H9 (cell line): ENCODE data around the gene FFAR4. TPM values are rescaled to one million over a fixed set of nuclear protein-coding genes. Genes with fewer than 3 reads are reported as not detected.

Source experiments
- DNase-seq: peaks from one replicate; pipeline ENCODE4 v3.0.0-alpha.2; 2017
- H2AFZ ChIP-seq: one replicate; pipeline ENCODE4 v1.6.1; 2013; ENCODE audit warnings: mild to moderate bottlenecking, low read length, control low read depth, moderate library complexity
- H2AK5ac ChIP-seq: 2 replicates; pipeline ENCODE4 v1.6.1; 2013; ENCODE audit warnings: low read length, control low read depth, mixed read lengths; ENCODE audit not compliant: insufficient read length
- H2BK120ac ChIP-seq: one replicate; pipeline ENCODE4 v1.6.1; 2013; ENCODE audit warnings: low read depth, mild to moderate bottlenecking, low read length, control low read depth, inconsistent platforms; ENCODE audit not compliant: poor library complexity, severe bottlenecking
- H2BK12ac ChIP-seq: 2 replicates; pipeline ENCODE4 v1.6.1; 2013; ENCODE audit warnings: low read length, control low read depth, mixed read lengths, low read depth; ENCODE audit not compliant: insufficient read length
- H2BK15ac ChIP-seq: 2 replicates; pipeline ENCODE4 v1.6.1; 2013; ENCODE audit warnings: low read depth, low read length, control low read depth
- H2BK20ac ChIP-seq: one replicate; pipeline ENCODE4 v1.6.1; 2013; ENCODE audit warnings: low read depth, mild to moderate bottlenecking, low read length, control low read depth, inconsistent platforms; ENCODE audit not compliant: poor library complexity, severe bottlenecking
- H2BK5ac ChIP-seq: 2 replicates; pipeline ENCODE4 v1.6.1; 2013; ENCODE audit warnings: low read length, control low read depth, mixed read lengths; ENCODE audit not compliant: insufficient read length
- H3K14ac ChIP-seq: 2 replicates; pipeline ENCODE4 v1.6.1; 2013; ENCODE audit warnings: low read length, control low read depth; ENCODE audit not compliant: insufficient read depth
- H3K18ac ChIP-seq: 2 replicates; pipeline ENCODE4 v1.6.1; 2013; ENCODE audit warnings: low read depth, mild to moderate bottlenecking, mixed read lengths, low read length, control low read depth; ENCODE audit not compliant: insufficient read length
- H3K23ac ChIP-seq: 2 replicates; pipeline ENCODE4 v1.6.1; 2013; ENCODE audit warnings: low read length, control low read depth, mixed read lengths, low read depth; ENCODE audit not compliant: insufficient read length
- H3K23me2 ChIP-seq: 2 replicates; pipeline ENCODE4 v1.6.1; 2013; ENCODE audit warnings: low read depth, mild to moderate bottlenecking, mixed read lengths, low read length, control low read depth; ENCODE audit not compliant: insufficient read length, poor library complexity, severe bottlenecking
- H3K27ac ChIP-seq: 2 replicates; pipeline ENCODE4 v1.5.1; 2013; ENCODE audit warnings: low read length, control low read depth, mixed read lengths, low read depth; ENCODE audit not compliant: insufficient read length
- H3K27me3 ChIP-seq: 2 replicates; pipeline ENCODE4 v1.6.1; 2013; ENCODE audit warnings: low read length, control low read depth, inconsistent platforms; ENCODE audit not compliant: insufficient read depth
- H3K4ac ChIP-seq: 2 replicates; pipeline ENCODE4 v1.6.1; 2013; ENCODE audit warnings: low read depth, mild to moderate bottlenecking, control low read depth, inconsistent platforms, low read length, moderate library complexity
- H3K4me1 ChIP-seq: 2 replicates; pipeline ENCODE4 v1.6.1; 2013; ENCODE audit warnings: low read length, control low read depth, inconsistent platforms; ENCODE audit not compliant: insufficient read depth
- H3K4me2 ChIP-seq: 2 replicates; pipeline ENCODE4 v1.6.1; 2013; ENCODE audit warnings: low read length, control low read depth, mixed read lengths; ENCODE audit not compliant: insufficient read length, insufficient read depth
- H3K56ac ChIP-seq: 2 replicates; pipeline ENCODE4 v1.6.1; 2013; ENCODE audit warnings: low read depth, mild to moderate bottlenecking, mixed read lengths, low read length, control low read depth; ENCODE audit not compliant: insufficient read length
- H3K79me1 ChIP-seq: 2 replicates; pipeline ENCODE4 v1.6.1; 2013; ENCODE audit warnings: low read depth, mild to moderate bottlenecking, moderate library complexity, low read length, control low read depth, inconsistent platforms; ENCODE audit not compliant: insufficient read depth, poor library complexity, severe bottlenecking
- H3K79me2 ChIP-seq: 2 replicates; pipeline ENCODE4 v1.6.1; 2013; ENCODE audit warnings: low read length, control low read depth, inconsistent platforms; ENCODE audit not compliant: insufficient read depth
- H3K9ac ChIP-seq: 2 replicates; pipeline ENCODE4 v1.6.1; 2013; ENCODE audit warnings: low read length, control low read depth, mixed read lengths; ENCODE audit not compliant: insufficient read length; ENCODE audit errors: extremely low read depth
- H3K9me3 ChIP-seq: one replicate; pipeline ENCODE4 v1.6.1; 2013; ENCODE audit warnings: low read depth, low read length, inconsistent platforms; ENCODE audit not compliant: control insufficient read depth
- H3T11ph ChIP-seq: one replicate; pipeline ENCODE4 v1.6.1; 2013; ENCODE audit warnings: mild to moderate bottlenecking, low read length, control low read depth, inconsistent platforms
- H4K20me1 ChIP-seq: one replicate; pipeline ENCODE4 v1.6.1; 2013; ENCODE audit not compliant: control insufficient read depth, insufficient read length, insufficient read depth
- H4K5ac ChIP-seq: 2 replicates; pipeline ENCODE4 v1.6.1; 2013; ENCODE audit warnings: low read depth, mild to moderate bottlenecking, mixed read lengths, low read length, control low read depth; ENCODE audit not compliant: insufficient read length
- H4K8ac ChIP-seq: replicated peaks from 2 replicates; pipeline ENCODE4 v1.6.1; 2013; ENCODE audit warnings: low read length, control low read depth, mixed read lengths, low read depth; ENCODE audit not compliant: insufficient read length
- H4K91ac ChIP-seq: 2 replicates; pipeline ENCODE4 v1.6.1; 2013; ENCODE audit warnings: low read depth, mild to moderate bottlenecking, moderate library complexity, mixed read lengths, low read length, control low read depth; ENCODE audit not compliant: insufficient read length
- H3K27ac Mint-ChIP-seq, 3 experiments: 2 replicates in 2 of 3; 3 replicates in 1 of 3; pipeline ENCODE4 v1.8.0; 2020 to 2021; ENCODE audit warnings: mixed read lengths in 3 of 3, mild to moderate bottlenecking in 1 of 3, moderate library complexity in 1 of 3
- H3K27me3 Mint-ChIP-seq: 2 replicates; pipeline ENCODE4 v1.8.0; 2021; ENCODE audit warnings: low read depth, mild to moderate bottlenecking, moderate library complexity, mixed read lengths
- H3K36me3 Mint-ChIP-seq, 3 experiments: 2 replicates in 2 of 3; 3 replicates in 1 of 3; pipeline ENCODE4 v1.8.0; 2020 to 2021; ENCODE audit warnings: low read depth in 3 of 3, mixed read lengths in 3 of 3; ENCODE audit not compliant: insufficient read depth in 1 of 3
- H3K4me1 Mint-ChIP-seq, 2 experiments: 2 replicates each; pipeline ENCODE4 v1.8.0; 2020; ENCODE audit warnings: mixed read lengths in 2 of 2
- H3K4me3 Mint-ChIP-seq, 2 experiments: 2 replicates in 1 of 2; 3 replicates in 1 of 2; pipeline ENCODE4 v1.8.0; 2020 to 2021; ENCODE audit warnings: mild to moderate bottlenecking in 2 of 2, mixed read lengths in 2 of 2, moderate library complexity in 1 of 2
- H3K9me3 Mint-ChIP-seq, 2 experiments: 2 replicates in 1 of 2; 3 replicates in 1 of 2; pipeline ENCODE4 v1.8.0; 2020; ENCODE audit warnings: mild to moderate bottlenecking in 2 of 2, mixed read lengths in 2 of 2, moderate library complexity in 1 of 2
- WGBS: extraction: QIAGEN DNeasy Blood & Tissue Kit; methylation state at CpG from one replicate; pipeline ENCODE4 v1.1.7; 2013; ENCODE audit warnings: missing lambda C conversion rate, low lambda C conversion rate, mixed read lengths; ENCODE audit not compliant: insufficient read length; ENCODE audit errors: extremely low coverage; 5-methylcytosine and 5-hydroxymethylcytosine counted together
- total RNA-seq: library from RNA; stranded (reverse); gene quantifications from 2 replicates; pipeline ENCODE4 v1.2.1, GENCODE V29; 2021
- TF ChIP-seq, protein P1 (sequence below): fragments of 200-600 bp; sonication (generic); conservative IDR thresholded peaks from 3 replicates; pipeline ENCODE4 v1.8.0; 2021; ENCODE audit warnings: antibody characterized with exemption, mild to moderate bottlenecking

Gene FFAR4
- total RNA-seq, 1 experiment from 2014 or later: not detected

DNA sequence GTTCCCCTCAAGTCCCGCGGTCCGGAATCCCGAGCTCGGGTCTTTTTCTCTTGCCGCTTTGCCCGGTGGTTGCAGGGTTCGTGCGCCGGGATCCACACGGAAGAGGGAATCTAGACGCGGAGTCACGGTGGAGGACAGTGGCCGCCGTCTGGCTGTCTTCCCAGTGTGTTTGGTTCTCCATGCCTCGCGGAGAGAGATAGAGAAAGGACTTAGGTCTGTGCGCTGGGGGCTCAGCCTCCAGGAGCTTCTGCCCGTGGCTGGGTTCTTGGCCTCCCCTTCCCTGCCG is 1.6 kb downstream of the FFAR4 start:
- H3K4me1 ChIP-seq: no peaks in the 10 kb centered on the region
- H3K18ac ChIP-seq: no peak overlapping the region
- no peak overlapping the region for H3T11ph ChIP-seq
- no peak overlapping the region for H4K8ac ChIP-seq
- Mint-ChIP-seq H3K9me3 (no peaks in the 10 kb centered on the region; a peak in 2 of 5 replicates), H3K27me3 (peaks cover 97% of the 10 kb centered on the region), H3K4me3 (peak overlapping the region in 1 of 2 experiments; percentile 91; a peak in 3 of 5 replicates), H3K27ac (no peak overlapping the region), H3K36me3 (no peaks in the 10 kb centered on the region; a peak in 1 of 7 replicates), H3K4me1 (peaks cover 6 to 19% of the 10 kb centered on the region in 2 experiments; a peak in 3 of 4 replicates)
- H2AFZ ChIP-seq: no peak overlapping the region
- H4K20me1 ChIP-seq: no peaks in the 10 kb centered on the region
- no peak overlapping the region for H3K14ac ChIP-seq
- DNase-seq: no peak
- H3K4me2 ChIP-seq: peak overlapping the region; percentile 37
- TF ChIP-seq, protein P1, sequence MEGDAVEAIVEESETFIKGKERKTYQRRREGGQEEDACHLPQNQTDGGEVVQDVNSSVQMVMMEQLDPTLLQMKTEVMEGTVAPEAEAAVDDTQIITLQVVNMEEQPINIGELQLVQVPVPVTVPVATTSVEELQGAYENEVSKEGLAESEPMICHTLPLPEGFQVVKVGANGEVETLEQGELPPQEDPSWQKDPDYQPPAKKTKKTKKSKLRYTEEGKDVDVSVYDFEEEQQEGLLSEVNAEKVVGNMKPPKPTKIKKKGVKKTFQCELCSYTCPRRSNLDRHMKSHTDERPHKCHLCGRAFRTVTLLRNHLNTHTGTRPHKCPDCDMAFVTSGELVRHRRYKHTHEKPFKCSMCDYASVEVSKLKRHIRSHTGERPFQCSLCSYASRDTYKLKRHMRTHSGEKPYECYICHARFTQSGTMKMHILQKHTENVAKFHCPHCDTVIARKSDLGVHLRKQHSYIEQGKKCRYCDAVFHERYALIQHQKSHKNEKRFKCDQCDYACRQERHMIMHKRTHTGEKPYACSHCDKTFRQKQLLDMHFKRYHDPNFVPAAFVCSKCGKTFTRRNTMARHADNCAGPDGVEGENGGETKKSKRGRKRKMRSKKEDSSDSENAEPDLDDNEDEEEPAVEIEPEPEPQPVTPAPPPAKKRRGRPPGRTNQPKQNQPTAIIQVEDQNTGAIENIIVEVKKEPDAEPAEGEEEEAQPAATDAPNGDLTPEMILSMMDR: no peak
- H3K9ac ChIP-seq: no peak overlapping the region
- no peak overlapping the region for H3K4ac ChIP-seq
- no peaks in the 10 kb centered on the region for H3K79me2 ChIP-seq
- H2BK120ac ChIP-seq: no peak overlapping the region
- no peak overlapping the region for H3K56ac ChIP-seq
- H3K27me3 ChIP-seq: peaks cover 55% of the 10 kb centered on the region
- no peak overlapping the region for H4K5ac ChIP-seq
- H2BK12ac ChIP-seq: no peak overlapping the region
- H4K91ac ChIP-seq: no peak overlapping the region
- H3K79me1 ChIP-seq: no peaks in the 10 kb centered on the region
- WGBS: no CpG with 5 or more reads among the region's 21 CpGs
- H2AK5ac ChIP-seq: no peak overlapping the region
- no peak overlapping the region for H2BK15ac ChIP-seq
- no peak overlapping the region for H3K23ac ChIP-seq
- no peaks in the 10 kb centered on the region for H3K9me3 ChIP-seq
- H2BK20ac ChIP-seq: no peak overlapping the region
- peaks cover 5% of the 10 kb centered on the region for H3K23me2 ChIP-seq
- no peak overlapping the region for H3K27ac ChIP-seq
- H2BK5ac ChIP-seq: no peak overlapping the region
